Measurements from ENCODE around the gene PKD1L1. TPM values are rescaled to one million over a fixed set of nuclear protein-coding genes. Genes with fewer than 3 reads are reported as not detected.

PKD1L1 gene
- total RNA-seq, 4 donors from 2014 or later, result 0.11 to 2.6 TPM; not detected in 2

DNA sequence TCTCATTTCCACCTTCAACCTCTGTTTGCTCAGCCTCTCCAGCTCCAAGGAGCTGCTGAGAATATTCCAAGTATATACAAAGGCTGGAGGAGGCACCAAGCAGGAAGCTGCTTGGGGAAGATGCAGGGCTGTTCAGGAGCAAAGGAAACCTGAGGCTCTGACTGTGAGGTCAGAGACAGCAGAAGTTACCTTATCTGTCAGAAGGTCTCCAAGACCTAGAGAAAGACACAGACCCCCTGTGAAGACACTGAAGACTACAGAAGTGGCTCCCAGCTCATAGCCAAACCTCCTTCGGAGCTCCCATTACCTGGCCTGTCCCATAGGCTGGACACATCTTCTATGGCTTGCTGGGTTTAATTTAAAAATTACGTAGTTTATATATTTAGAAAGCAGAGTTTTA, 53.2 kb downstream of the PKD1L1 start:
- no peaks in the 10 kb centered on the region for H3K4me1 ChIP-seq
- H3K27me3 ChIP-seq, result no peaks in the 10 kb centered on the region
- H3K4me3 ChIP-seq, result no peak overlapping the region
- H3K9me3 ChIP-seq, result no peaks in the 10 kb centered on the region
- no peaks in the 10 kb centered on the region for H3K36me3 ChIP-seq
- no peak overlapping the region for H3K27ac ChIP-seq
- WGBS, result 90% methylated on average over 2 of the region's 2 CpGs
- DNase-seq (ENCODE audit: low spot score in 2 of 2), result no peak
- no peak for TF ChIP-seq POLR2AphosphoS5 (IDR thresholded peaks at IDR 0.05)
- no peak for TF ChIP-seq EP300 (IDR thresholded peaks at IDR 0.05)
- TF ChIP-seq CTCF (IDR thresholded peaks at IDR 0.05), result no peak
- no peak for TF ChIP-seq POLR2A (IDR thresholded peaks at IDR 0.05)

GRCh38 chr7:47893721-47894365, 54.4 kb downstream of the PKD1L1 start:
- no peak for TF ChIP-seq POLR2A (IDR thresholded peaks at IDR 0.05)
- TF ChIP-seq EP300 (IDR thresholded peaks at IDR 0.05), result no peak
- no peak for TF ChIP-seq POLR2AphosphoS5 (IDR thresholded peaks at IDR 0.05)
- no peak for TF ChIP-seq CTCF (IDR thresholded peaks at IDR 0.05)
- no peak for DNase-seq (ENCODE audit: low spot score in 2 of 2)
- Histone ChIP-seq H3K27ac (no peak overlapping the region), H3K9me3 (no peaks in the 10 kb centered on the region), H3K4me1 (no peaks in the 10 kb centered on the region), H3K27me3 (no peaks in the 10 kb centered on the region), H3K36me3 (no peaks in the 10 kb centered on the region), H3K4me3 (no peak overlapping the region)
- 71% methylated on average over 15 of the region's 15 CpGs for WGBS

- Histone ChIP-seq H3K4me1 (no peaks in the 10 kb centered on the region), H3K27me3 (no peaks in the 10 kb centered on the region), H3K9me3 (no peaks in the 10 kb centered on the region), H3K27ac (no peak overlapping the region), H3K36me3 (no peaks in the 10 kb centered on the region), H3K4me3 (no peak overlapping the region)
- DNase-seq (ENCODE audit: low spot score in 2 of 2), result no peak
- WGBS, result 61% methylated on average over 10 of the region's 10 CpGs
- TF ChIP-seq EP300 (IDR thresholded peaks at IDR 0.05) (no peak), POLR2AphosphoS5 (IDR thresholded peaks at IDR 0.05) (no peak), POLR2A (IDR thresholded peaks at IDR 0.05) (no peak), CTCF (IDR thresholded peaks at IDR 0.05) (no peak)
These were observed 55.0 kb downstream of the PKD1L1 start for GRCh38 chr7:47893238-47893637.

DNA sequence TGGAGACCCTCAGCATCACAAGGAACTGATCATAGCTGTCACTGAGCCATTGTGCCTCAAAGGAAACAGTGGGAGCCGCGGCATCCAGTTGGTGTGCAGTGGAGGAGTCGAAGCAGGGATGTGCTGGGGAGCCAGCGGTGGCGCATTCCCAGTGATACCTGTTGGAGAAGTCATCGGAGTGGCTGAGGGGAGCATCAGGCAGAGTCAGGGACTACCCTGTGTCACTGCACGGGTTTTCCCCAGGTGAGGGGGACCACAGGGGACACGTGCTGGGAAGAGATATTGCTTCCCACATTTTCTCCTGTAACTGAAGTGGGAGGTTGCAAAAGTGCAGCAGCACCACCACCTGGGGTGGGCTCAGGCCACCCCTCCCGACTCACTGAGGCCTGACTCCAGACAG, 57.7 kb downstream of the PKD1L1 start:
- WGBS, result 98% methylated on average over 9 of the region's 9 CpGs
- no peak for DNase-seq (ENCODE audit: low spot score in 2 of 2)
- H3K9me3 ChIP-seq, result no peaks in the 10 kb centered on the region
- H3K27me3 ChIP-seq, result no peaks in the 10 kb centered on the region
- H3K4me1 ChIP-seq, result no peaks in the 10 kb centered on the region
- H3K27ac ChIP-seq, result no peak overlapping the region
- no peak overlapping the region for H3K4me3 ChIP-seq
- no peaks in the 10 kb centered on the region for H3K36me3 ChIP-seq
- TF ChIP-seq POLR2AphosphoS5 (IDR thresholded peaks at IDR 0.05) (no peak), CTCF (IDR thresholded peaks at IDR 0.05) (no peak), EP300 (IDR thresholded peaks at IDR 0.05) (no peak), POLR2A (IDR thresholded peaks at IDR 0.05) (no peak)

- no peak for DNase-seq (ENCODE audit: low spot score in 2 of 2)
- Histone ChIP-seq H3K4me1 (no peaks in the 10 kb centered on the region), H3K36me3 (no peaks in the 10 kb centered on the region), H3K27me3 (no peaks in the 10 kb centered on the region), H3K4me3 (no peak overlapping the region), H3K9me3 (no peaks in the 10 kb centered on the region), H3K27ac (no peak overlapping the region)
- TF ChIP-seq EP300 (IDR thresholded peaks at IDR 0.05) (no peak), POLR2A (IDR thresholded peaks at IDR 0.05) (no peak), CTCF (IDR thresholded peaks at IDR 0.05) (no peak), POLR2AphosphoS5 (IDR thresholded peaks at IDR 0.05) (no peak)
- WGBS, result 76% methylated on average over 7 of the region's 8 CpGs
These were observed 58.1 kb downstream of the PKD1L1 start for GRCh38 chr7:47890125-47890524.

Data from suprapubic skin (tissue), 4 donors.